Natural killer cell (primary cell): ENCODE results near the gene FRAS1. TPM values are rescaled to one million over a fixed set of nuclear protein-coding genes. Genes with fewer than 3 reads are reported as not detected.

Source experiments
- ATAC-seq, 3 donors: fragments of 150-1000 bp in 2 of 3; fragments of 200-7000 bp in 1 of 3; cut with Tn5 transposase; 1 replicate in 1 of 3; 2 replicates in 2 of 3; pipeline ENCODE4 v1.10.0; 2021; ENCODE audit warnings: mild to moderate bottlenecking in 2 of 3, moderate library complexity in 2 of 3
- DNase-seq, 2 donors: peaks; one replicate each; pipeline versions ENCODE4 v3.0.0 to v3.0.0-alpha.2; 2013 to 2021; ENCODE audit warnings: mixed read lengths in 1 of 2
- H3K27ac ChIP-seq: one replicate; pipeline ENCODE4 v1.5.1; 2013; ENCODE audit warnings: mild to moderate bottlenecking, low read length
- H3K27me3 ChIP-seq: one replicate; pipeline ENCODE4 v1.6.1; 2013; ENCODE audit warnings: low read length; ENCODE audit not compliant: control insufficient read depth, insufficient read depth
- H3K36me3 ChIP-seq: one replicate; pipeline ENCODE4 v1.6.1; 2013; ENCODE audit warnings: low read length; ENCODE audit not compliant: control insufficient read depth, insufficient read depth
- H3K4me1 ChIP-seq: one replicate; pipeline ENCODE4 v1.6.1; 2013; ENCODE audit warnings: low read length; ENCODE audit not compliant: control insufficient read depth, insufficient read depth
- H3K4me3 ChIP-seq: one replicate; pipeline ENCODE4 v1.5.1; 2013; ENCODE audit warnings: low read length
- H3K9me3 ChIP-seq: one replicate; pipeline ENCODE4 v1.6.1; 2013; ENCODE audit warnings: low read length; ENCODE audit not compliant: control insufficient read depth, insufficient read depth
- H3K27ac Mint-ChIP-seq, 2 donors: one replicate each; pipeline ENCODE4 v1.8.0; 2022; ENCODE audit warnings: mild to moderate bottlenecking in 2 of 2, mixed read lengths in 2 of 2, moderate library complexity in 1 of 2
- H3K27me3 Mint-ChIP-seq, 2 donors: one replicate each; pipeline ENCODE4 v1.8.0; 2022; ENCODE audit warnings: low read depth in 2 of 2, mixed read lengths in 2 of 2
- H3K36me3 Mint-ChIP-seq: one replicate; pipeline ENCODE4 v1.8.0; 2022; ENCODE audit warnings: mixed read lengths
- H3K4me1 Mint-ChIP-seq, 2 donors: one replicate each; pipeline ENCODE4 v1.8.0; 2022; ENCODE audit warnings: mixed read lengths in 2 of 2
- H3K4me3 Mint-ChIP-seq: one replicate; pipeline ENCODE4 v1.8.0; 2022; ENCODE audit warnings: mild to moderate bottlenecking, moderate library complexity, mixed read lengths
- H3K9me3 Mint-ChIP-seq, 2 donors: one replicate each; pipeline ENCODE4 v1.8.0; 2022; ENCODE audit warnings: mixed read lengths in 2 of 2
- WGBS: methylation state at CpG from one replicate; pipeline ENCODE4 v1.1.7; 2013; ENCODE audit warnings: missing lambda C conversion rate; ENCODE audit not compliant: insufficient coverage; 5-methylcytosine and 5-hydroxymethylcytosine counted together
- intact Hi-C: fragments of 100-400 bp; cut with micrococcal nuclease; formaldehyde crosslinking; loops from one replicate; pipeline ENCODE4 v1.14.2; 2022
- total RNA-seq, 4 donors: library from RNA; stranded (reverse); fragments of 120-200 nt in 1 of 4; gene quantifications; one replicate each; pipeline versions ENCODE4 v1.2.3 to v1.2.4, GENCODE V29; 2013 to 2022
- TF ChIP-seq, protein P1 (sequence below): fragments of 200-600 bp; IDR thresholded peaks from one replicate; pipeline ENCODE4 v1.8.0; 2022; ENCODE audit warnings: antibody characterized with exemption

Gene FRAS1
- total RNA-seq, 3 donors from 2014 or later (not counting 1 experiment from before 2014, with no cell fraction given), result 0.15 to 0.31 TPM; not detected in 1

DNA sequence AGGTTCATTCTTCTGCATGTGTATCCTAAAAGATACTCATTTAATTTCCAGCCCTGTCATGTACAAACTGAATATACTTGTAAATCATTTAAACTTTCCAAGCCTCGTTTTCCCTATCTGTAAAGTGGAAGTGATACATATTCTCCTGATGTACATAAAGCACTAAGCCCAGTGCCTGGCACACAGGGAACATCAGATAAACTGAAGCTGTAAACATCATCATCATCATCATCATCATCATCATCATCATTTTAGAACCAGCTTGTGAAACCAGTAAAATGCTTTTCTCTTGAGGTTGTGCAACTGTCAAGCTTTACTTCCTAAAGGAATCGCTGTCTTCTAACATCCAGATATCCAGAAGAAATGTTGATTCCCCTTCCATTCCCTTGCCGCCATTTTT lies 411.1 kb downstream of the FRAS1 start:
- TF ChIP-seq, protein P1, sequence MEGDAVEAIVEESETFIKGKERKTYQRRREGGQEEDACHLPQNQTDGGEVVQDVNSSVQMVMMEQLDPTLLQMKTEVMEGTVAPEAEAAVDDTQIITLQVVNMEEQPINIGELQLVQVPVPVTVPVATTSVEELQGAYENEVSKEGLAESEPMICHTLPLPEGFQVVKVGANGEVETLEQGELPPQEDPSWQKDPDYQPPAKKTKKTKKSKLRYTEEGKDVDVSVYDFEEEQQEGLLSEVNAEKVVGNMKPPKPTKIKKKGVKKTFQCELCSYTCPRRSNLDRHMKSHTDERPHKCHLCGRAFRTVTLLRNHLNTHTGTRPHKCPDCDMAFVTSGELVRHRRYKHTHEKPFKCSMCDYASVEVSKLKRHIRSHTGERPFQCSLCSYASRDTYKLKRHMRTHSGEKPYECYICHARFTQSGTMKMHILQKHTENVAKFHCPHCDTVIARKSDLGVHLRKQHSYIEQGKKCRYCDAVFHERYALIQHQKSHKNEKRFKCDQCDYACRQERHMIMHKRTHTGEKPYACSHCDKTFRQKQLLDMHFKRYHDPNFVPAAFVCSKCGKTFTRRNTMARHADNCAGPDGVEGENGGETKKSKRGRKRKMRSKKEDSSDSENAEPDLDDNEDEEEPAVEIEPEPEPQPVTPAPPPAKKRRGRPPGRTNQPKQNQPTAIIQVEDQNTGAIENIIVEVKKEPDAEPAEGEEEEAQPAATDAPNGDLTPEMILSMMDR, result no peak
- Mint-ChIP-seq H3K4me3 (no peak overlapping the region), H3K36me3 (no peaks in the 10 kb centered on the region), H3K27ac (no peak overlapping the region), H3K9me3 (peaks cover 2% of the 10 kb centered on the region in 2 donors), H3K27me3 (peaks cover 8 to 15% of the 10 kb centered on the region in 2 donors), H3K4me1 (no peaks in the 10 kb centered on the region)
- DNase-seq (no peak), ATAC-seq (no peak)
- H3K4me3 ChIP-seq, result no peak overlapping the region
- no peaks in the 10 kb centered on the region for H3K27me3 ChIP-seq
- intact Hi-C loops, result no loop called here
- H3K36me3 ChIP-seq, result no peaks in the 10 kb centered on the region
- no peaks in the 10 kb centered on the region for H3K9me3 ChIP-seq
- no peak overlapping the region for H3K27ac ChIP-seq
- 100% methylated on average over 2 of the region's 3 CpGs for WGBS
- H3K4me1 ChIP-seq, result no peaks in the 10 kb centered on the region

DNA sequence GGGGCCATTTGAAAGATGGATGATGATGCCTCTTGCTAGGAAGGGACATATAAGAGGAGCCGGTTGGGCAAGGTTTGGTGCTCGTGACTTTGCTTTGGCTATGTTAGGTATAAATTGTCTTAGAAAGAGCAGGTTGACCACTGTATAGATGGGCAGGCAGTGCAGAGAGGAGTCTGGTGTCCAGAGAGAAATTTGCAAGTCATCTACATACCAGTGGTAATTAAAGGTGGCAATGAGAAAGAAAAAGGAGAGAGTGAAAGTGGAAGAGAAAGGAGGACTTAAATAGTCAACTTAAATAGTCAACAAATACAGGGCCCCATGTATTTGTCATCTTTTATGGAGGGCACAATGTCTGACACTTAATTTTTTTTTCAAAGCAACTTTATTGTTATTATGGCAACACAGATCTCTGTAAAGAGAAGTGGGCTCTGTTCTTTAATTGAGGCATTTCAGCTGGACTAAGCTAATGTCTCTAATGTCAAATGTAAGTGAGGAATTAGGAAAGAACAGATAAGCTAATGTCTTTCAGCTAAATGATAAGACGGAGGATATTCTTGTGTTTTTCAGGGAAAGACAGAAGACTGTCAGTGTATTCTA lies 419.1 kb downstream of the FRAS1 start:
- Mint-ChIP-seq H3K36me3 (no peaks in the 10 kb centered on the region), H3K27ac (no peak overlapping the region), H3K4me1 (no peaks in the 10 kb centered on the region), H3K4me3 (no peak overlapping the region), H3K9me3 (peaks cover 2% of the 10 kb centered on the region in 2 donors), H3K27me3 (peaks cover 0 to 6% of the 10 kb centered on the region in 2 donors)
- TF ChIP-seq, protein P1, result no peak
- no peaks in the 10 kb centered on the region for H3K4me1 ChIP-seq
- H3K27ac ChIP-seq, result no peak overlapping the region
- intact Hi-C loops, result no loop called here
- no peaks in the 10 kb centered on the region for H3K9me3 ChIP-seq
- 88% methylated on average over 3 of the region's 3 CpGs for WGBS
- ATAC-seq (no peak), DNase-seq (no peak)
- no peak overlapping the region for H3K4me3 ChIP-seq
- no peaks in the 10 kb centered on the region for H3K27me3 ChIP-seq
- no peaks in the 10 kb centered on the region for H3K36me3 ChIP-seq

DNA sequence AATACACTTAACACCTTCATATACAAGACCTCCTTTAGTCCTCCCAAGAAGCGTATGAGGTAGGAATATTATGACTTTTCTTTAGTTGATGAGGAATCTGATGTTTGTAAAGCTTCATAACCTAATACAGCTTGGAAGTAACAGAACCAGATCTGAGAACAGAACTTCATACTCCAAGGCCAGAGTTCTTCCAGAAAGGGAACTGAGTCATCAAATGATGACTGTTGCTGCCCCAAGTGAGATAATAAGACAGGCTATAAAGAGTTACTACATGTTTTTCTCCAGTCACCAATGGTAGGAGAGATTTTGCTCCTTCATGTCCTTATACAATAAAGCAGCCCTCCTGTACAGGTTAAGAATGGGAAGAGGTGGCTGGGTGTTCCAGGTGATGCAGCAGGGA lies 420.2 kb downstream of the FRAS1 start:
- no CpG with 5 or more reads among the region's 1 CpG for WGBS
- no peaks in the 10 kb centered on the region for H3K4me1 ChIP-seq
- TF ChIP-seq, protein P1, result no peak
- H3K27ac ChIP-seq, result no peak overlapping the region
- no peak overlapping the region for H3K4me3 Mint-ChIP-seq
- H3K4me1 Mint-ChIP-seq, result no peaks in the 10 kb centered on the region
- ATAC-seq (no peak), DNase-seq (no peak)
- intact Hi-C loops, result no loop called here
- H3K27ac Mint-ChIP-seq, result no peak overlapping the region
- no peaks in the 10 kb centered on the region for H3K9me3 Mint-ChIP-seq
- H3K36me3 ChIP-seq, result no peaks in the 10 kb centered on the region
- no peaks in the 10 kb centered on the region for H3K27me3 Mint-ChIP-seq
- H3K27me3 ChIP-seq, result no peaks in the 10 kb centered on the region
- H3K9me3 ChIP-seq, result no peaks in the 10 kb centered on the region
- no peaks in the 10 kb centered on the region for H3K36me3 Mint-ChIP-seq
- H3K4me3 ChIP-seq, result no peak overlapping the region

DNA sequence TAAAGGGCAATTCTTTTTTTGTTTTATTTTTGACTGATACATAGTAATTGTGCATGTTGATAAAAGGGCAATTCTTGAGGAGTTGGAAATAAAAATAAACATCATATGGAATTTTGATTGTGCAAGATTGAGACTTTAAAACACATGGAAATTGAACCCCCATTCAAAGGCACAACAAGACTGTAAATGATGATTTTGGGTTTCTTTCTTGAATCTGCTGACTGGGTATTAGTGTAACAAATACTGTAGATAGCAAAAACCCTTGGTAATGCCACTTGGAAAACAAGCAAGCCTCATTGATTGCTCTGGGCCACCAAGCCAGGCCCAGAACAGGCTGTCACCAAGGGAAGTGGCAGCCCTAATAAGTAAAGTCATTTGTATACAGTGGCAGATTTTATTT lies 421.4 kb downstream of the FRAS1 start:
- ATAC-seq (no peak), DNase-seq (no peak)
- H3K4me1 ChIP-seq, result no peaks in the 10 kb centered on the region
- no peaks in the 10 kb centered on the region for H3K36me3 Mint-ChIP-seq
- intact Hi-C loops, result no loop called here
- no peaks in the 10 kb centered on the region for H3K9me3 Mint-ChIP-seq
- peaks cover 0 to 2% of the 10 kb centered on the region in 2 donors for H3K27me3 Mint-ChIP-seq
- no peaks in the 10 kb centered on the region for H3K36me3 ChIP-seq
- no peak overlapping the region for H3K4me3 Mint-ChIP-seq
- no peaks in the 10 kb centered on the region for H3K9me3 ChIP-seq
- H3K4me3 ChIP-seq, result no peak overlapping the region
- H3K4me1 Mint-ChIP-seq, result no peaks in the 10 kb centered on the region
- TF ChIP-seq, protein P1, result no peak
- H3K27me3 ChIP-seq, result no peaks in the 10 kb centered on the region
- no peak overlapping the region for H3K27ac ChIP-seq
- no peak overlapping the region for H3K27ac Mint-ChIP-seq
